NCI-H526 treated with DMSO at 0.1 percent for 48 hours (cell line): ENCODE results near the gene C2orf66.

ENCODE experiments used
- DNase-seq: peaks from one replicate; lab custom pipeline; 2025; lab: John Stamatoyannopoulos, UW

C2orf66 gene

DNA sequence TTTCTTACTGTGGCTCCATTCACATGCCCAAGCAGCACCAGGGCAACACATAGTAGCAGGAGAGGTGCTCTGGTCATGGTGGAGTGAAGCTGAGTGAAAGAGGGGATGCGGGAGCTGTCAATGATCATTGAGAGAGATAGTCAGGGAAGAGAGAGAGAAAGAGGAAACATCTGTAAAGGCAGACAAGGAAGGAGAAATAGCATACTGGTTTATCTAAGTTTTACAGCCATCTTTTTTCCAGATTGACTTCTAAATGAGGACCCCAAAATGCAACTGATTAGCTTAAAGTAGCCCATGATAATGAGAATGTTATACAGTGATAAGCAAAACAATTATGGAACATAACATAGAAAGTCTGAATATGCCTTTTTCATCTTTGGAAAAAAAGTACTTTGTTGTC lies at the start of gene C2orf66:
C2orf66 (minus strand) TSS at position 96 of the 400 bp plus-strand sequence; CDS start at position 77, 19 bp downstream.
- no peak for DNase-seq

DNA sequence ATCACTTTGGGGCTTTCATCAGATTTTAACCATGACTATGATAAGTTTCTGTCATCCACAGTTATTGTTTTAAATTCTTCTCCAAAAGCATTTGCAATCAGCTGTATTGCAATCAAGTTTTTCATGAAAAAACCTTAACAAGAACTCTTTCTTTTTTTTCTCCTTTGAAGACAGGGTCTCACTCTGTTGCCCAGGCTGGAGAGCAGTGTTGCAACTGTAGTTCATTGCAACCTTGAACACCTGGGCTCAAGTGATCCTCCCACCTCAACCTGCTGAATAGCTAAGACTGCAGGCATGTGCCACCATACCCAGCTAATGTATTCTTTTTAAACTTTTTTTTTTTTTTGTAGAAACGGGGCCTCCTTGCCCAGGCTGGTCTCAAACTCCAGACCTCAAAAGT lies 45.5 kb upstream of the C2orf66 start:
- no peak for DNase-seq

DNA sequence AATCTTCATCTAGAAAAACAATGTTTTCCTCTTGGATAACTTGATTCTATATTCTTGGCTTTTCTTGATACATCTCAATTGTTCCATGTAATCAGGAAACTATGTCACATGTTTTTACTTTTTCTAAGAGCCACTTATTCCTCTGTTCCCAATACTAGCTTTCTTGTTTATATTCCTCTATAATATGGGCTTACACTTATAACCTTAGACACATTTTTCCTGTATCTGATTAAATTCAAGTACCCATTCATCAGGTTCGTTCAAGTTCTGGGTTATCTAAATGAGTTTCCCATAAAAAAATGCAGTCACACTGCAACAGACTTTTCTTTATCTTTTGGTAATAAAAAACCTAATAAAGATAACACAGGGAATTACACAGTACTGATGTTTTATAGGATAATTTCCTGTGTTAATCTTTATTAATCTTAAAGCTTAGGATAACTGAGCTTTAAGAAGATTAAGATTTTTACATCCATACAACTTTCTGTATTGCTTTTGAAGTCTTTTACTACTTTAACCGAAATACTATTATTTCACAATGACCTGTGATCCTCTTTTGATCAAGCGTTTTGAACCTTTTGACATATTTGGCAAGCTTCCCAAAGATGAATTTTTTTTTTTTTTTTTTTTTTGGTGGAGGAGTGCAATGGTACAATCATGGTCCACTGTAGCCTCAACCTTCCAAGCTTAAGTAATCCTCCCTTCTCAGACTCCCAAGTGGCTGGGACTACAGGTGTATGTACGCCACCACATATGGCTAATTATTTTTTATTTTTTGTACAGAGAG lies 44.3 kb upstream of the C2orf66 start:
- DNase-seq = no peak

DNA sequence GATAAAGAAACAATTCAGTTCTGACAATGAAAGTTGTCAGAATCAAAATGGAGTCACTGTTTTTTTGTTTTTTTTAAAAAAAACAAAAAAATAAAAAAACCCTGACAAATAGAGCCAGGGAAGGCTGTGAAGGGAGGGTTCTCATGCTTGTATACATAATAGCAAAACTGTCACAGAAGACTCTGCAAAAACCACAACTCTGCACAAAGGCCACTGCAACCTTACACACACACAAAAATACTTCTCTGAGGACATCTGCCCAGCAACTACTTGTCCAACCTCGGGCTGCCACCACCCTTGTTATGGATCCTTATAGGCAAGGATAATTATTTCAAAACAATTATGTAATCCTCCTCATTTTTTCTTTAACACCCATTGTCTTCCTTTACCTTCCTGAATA lies 41.9 kb upstream of the C2orf66 start:
- no peak for DNase-seq

DNA sequence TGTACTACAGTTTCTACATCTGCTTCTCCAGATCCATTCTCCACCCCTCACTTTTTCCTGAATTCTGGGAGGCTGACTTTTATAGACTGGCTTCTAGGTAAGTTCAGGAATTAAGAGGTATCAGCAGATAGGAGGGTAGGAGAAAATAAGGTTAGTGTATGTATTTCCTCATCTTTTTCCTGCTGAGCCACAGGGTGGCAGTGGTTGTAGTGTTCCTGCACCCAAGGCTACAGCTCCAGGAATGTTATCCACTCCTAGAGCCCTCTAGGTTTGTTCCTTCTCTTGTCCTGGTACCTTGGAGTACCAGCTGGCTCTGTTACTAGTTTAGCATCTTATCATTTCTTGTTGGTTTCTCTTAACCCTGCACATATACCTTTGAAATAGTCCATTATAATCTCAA lies 40.7 kb upstream of the C2orf66 start:
- DNase-seq = no peak

DNA sequence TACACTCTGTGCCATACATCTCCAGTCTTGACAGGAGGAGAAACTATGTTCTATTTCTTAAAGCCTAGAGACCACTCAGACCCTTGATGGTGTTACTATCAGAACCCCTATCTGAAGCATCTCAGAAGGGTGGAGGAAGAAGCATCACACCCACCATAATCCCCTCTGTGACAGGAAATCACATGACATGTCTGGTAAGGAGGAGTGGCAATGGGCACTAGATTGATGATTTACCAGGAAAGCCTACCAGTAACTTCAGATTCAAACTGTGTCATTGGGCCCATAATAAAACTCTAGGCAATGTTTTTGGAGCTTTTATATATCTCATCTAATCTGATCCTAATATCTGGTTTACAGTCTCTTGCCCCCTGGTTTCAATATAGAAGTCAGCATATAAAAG lies 37.1 kb upstream of the C2orf66 start:
- DNase-seq = no peak

DNA sequence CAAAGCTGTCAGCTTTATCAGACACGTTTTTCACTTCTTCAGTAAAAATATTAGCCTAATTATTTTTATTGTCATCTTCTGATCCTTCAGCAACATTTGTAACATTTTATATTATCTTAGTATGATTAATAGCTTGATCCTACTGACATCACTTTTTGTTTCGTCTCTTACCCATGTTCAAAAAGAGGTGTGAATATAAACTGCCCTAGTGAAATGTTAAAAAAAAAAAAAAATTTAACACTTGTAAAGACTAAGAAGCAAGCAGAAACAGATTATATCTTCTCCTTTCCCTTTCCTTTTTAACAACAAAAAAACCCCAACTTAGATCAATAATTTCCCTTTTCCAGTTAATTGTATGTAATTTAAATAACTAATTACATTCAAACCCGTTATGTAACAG lies 36.2 kb upstream of the C2orf66 start:
- no peak for DNase-seq

DNA sequence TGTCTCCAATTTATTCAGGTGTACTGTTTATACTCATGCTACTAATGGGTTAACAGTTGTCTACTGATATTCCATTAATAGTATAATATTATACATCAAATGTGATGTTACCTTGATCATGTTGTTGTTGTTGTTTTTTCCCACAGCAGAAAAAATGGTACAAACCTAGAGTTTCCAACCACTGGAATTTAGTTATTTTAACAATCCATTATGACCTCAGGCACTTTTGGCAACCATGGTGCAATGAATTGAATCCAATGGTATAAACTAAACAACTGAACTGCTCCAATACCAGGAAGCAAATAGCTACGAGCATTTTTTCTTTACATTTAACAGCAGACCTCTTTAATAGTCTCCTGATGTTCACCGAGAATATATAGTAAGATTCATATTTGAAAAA lies 31.0 kb upstream of the C2orf66 start:
- DNase-seq = no peak

DNA sequence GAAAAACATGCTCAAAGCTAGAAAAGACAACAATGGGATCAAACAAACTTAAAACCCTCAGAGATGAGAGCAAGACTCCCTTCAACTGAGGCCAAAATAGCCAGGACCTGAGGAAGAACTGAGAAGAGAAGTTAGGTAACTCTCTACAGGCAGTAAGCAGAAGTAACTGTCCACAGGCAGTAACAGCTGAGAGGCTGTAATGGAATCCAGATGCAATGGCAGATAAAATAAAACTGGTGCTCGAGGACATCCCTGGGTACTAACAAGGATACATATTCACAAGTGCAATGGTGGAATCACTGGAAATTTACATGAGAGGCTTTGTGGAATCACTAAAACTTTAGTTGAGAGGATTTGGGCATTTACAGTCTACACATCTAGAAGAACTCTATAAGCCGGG lies 30.4 kb upstream of the C2orf66 start:
- no peak for DNase-seq

DNA sequence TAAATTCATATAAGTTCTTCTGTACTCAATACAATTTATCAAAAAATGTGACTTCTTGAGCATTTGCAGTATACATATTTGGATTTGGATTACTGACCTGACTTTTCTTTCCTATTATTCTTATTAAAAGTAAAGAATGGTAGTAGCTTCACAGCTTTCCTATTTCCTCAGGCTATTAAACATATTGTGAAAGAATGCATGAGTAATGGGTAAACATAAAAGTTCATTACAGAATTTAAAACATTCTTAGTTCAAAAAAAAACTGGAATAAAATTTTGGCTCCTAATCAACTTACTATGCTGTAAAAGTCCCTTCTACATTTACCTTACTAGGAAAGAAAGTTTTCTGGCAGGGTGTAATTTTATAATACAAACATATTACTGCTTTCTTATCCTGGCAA lies 27.3 kb upstream of the C2orf66 start:
- no peak for DNase-seq

DNA sequence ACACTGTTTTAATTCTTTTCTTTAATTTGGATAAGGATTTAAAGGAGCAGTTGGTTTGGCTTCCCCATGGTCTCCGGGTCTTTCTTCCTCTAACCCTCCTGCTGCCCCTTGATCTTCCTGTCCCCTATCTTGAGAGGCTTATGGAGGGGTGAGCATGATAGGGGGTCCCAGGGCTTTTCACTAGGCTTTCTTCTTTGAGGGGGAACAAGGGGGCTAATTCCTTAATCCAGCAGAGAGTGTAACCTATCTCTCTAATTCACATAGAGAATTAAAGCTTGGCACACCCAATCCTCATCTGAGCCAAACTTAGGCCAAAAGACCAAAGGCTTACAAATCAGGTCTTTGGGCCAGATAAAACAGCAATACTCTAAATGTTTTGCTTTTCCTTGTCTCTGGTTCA lies 21.5 kb upstream of the C2orf66 start:
- DNase-seq = no peak

DNA sequence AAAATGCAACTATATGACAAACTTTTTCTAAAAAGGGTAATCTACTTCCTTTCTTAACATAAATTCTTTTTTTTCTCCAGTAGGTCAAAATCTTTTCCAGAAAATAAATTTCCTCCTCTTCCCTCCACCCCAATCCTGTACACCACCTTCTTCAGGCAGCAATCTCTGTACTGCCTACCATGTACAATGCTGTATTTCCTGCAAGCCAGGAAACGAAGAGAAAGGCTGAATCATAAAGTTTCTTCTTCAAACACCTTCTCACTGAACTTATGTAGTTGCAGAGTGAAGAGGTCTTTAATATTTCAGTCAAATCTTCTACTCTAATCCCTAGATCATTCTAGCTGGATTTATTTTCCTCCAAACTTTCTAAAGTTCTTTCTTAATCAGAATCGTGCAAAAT lies 18.2 kb upstream of the C2orf66 start:
- no peak for DNase-seq

DNA sequence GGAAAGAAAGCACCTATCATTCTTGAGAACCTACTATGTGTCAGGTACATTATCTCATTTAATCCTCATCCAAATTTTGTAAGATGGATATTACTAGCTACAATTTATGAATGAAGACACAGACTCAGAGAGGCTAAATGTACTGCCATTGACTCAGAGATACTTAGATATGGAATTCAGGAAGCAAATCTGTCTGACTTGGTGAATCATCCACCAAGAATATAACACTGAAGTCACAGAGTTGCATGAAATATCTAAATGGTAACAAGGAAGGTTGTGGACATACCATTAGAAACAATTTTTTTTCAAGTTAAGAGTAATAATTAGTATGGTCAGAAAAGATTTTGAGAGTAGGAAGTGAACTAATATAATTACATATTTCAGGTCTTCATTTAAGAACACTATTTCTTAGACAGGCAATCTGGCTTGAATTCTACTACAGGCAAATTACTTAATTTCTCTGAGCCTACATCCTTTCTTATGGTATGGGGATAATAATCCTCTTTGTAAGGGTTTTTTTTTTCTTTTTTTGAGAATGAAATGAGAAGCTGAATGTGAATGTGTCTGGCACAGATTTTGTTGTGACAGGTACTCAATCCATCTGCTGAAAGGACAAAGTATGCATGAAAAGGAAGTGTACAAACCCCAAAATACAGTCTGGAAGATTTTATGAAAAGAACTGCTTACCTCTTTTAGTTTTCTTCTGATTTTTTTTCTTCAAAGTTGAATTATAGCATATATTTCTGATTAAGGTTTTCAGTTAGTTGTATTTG lies 14.8 kb upstream of the C2orf66 start:
- no peak for DNase-seq

DNA sequence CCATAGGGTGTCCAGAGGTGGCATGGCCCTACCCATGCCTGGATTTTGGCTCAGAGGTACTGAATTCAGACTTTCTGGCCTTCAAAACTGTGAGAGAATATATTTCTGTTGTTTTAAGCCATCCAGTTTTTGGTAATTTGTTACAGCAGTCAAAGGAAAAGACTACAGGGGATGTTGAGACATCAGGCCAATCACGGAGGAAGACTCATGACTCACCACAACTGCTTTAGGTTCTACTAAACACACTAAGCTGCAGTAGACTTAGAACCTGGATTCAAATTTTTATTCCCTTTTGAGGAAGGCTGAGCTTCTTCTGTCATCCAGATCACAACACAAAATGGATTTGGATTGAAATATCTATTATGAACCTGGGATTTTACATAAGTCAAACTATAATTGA lies 12.0 kb upstream of the C2orf66 start:
- no peak for DNase-seq

DNA sequence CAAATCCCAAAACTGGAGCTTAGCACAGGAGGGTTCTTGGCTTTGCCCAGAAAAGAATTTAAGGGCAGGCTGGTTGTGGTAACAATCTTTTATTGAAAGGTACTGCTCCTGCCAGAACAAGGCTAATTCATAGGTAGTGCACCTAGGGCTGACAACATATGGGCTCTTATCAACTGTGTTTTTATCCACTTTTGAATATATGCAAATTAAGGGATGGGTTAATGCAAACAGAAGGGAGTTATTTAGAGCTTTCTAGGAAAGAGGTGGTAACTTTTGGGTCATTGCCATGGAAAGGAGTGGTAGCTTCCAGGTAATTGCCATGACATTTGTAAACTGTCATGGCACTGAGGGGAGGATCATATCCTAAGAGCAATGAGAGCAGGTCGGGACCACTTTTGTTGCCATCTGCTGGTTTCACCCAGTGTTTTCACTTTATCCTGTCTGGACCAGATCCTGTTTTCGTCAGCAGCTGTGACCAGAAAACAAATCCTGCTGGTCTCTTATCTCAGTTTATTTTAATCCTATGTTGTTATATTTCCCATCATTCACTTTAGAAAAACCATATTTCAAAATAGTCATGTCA lies 981 bp downstream of the C2orf66 start:
- DNase-seq = peak; percentile 85

DNA sequence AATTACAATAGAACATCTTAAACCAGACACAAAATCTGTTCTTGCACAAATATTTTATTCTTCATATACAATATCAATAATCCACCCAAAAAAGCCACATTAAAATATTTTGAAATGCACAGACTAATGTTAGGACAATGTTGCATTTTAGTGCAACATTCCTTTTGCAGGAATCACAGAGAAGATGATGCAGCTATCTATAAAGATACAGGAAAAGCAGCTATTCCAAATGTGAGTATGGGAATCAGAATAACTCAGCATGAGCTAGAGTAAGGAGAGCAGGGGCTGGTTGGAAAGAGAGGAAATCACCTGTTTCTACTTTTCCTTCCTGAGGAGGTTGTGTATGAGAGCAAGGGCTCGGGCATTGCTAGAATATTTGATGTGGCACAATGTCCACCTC lies 4.8 kb downstream of the C2orf66 start:
- DNase-seq = no peak

DNA sequence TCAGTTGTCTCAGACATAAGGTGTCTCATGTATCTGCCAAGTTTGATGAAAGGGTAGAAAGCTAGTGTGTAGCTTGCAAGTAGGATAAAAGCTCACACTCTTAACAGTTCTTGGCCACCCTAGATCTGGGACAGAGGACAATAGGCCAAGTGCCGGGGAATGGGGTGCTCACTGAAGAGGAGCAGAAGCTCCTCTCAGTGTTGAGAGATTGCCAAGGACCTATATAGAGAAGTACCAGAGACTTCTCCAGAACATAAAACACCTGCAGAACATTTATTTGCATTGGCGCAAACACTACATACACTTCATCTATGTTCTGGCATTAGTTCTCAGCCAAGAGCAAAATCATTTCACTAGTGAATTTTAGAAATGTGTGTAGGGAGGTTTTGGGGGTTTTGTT lies 6.8 kb downstream of the C2orf66 start:
- DNase-seq = no peak

DNA sequence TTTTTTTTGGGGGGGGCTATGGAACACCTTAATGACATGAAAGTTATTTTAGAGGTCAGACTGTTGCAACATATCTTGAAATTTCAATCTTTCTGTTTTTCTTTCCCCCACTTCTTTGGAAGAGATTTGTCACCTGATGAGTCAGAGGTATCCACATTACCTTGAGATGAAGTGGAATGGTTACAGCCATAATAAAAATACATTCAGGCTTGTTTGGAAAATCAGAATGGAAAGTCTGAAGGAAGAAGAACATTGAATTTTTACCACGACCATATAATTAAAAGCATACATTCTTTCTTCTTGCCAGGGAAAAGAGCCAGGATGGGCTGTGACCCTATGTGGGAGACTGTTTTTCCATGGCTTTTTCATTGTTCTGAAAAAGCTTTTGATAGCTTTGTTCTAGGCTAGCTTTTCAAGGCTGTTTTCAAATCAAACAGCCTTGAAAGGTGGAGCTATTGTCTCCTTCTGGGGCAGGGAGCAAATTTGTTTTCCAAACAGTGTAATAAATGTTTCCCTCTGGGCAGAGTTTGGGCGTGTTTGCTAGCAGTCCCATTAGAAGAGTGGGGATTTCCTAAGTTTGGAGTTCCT lies 7.4 kb downstream of the C2orf66 start:
- no peak for DNase-seq

DNA sequence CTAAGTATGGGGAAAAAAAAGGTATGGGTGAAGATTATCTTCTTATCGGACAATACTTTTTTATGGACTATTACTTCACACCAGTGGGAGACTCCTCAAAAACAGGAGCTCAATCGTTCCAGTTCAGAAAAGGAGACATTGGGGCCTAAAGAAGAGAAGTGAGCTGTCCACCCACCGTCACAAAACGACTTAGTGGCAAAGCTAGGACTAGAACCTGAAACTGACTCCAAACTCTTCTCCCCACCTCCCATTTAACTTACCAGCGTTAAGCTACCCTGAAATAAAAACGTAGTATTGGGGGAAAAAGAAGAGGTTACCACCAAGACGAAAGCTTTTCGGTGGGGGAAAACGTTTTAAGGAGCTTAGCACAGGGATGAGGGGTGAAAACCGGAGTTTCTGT lies 10.2 kb downstream of the C2orf66 start:
- no peak for DNase-seq

DNA sequence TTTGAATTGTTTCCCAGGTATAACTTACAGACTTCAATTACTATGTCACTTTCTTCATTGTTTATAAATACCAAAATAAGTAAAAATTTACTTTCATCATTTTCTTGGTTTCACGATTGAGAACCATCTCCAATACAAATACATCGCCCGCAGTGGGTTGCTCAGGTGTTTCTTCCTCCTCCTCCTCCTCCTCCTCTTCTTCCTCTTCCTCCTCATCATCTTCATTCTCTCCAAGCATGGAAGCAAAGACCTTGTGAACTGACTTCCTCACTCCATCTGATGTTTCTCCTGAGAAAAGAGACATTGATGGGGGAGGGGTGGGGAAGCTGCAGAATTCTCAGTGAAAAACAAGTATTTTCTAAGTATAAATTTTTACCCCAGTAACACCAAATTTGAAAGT lies 16.3 kb downstream of the C2orf66 start:
- no peak for DNase-seq

DNA sequence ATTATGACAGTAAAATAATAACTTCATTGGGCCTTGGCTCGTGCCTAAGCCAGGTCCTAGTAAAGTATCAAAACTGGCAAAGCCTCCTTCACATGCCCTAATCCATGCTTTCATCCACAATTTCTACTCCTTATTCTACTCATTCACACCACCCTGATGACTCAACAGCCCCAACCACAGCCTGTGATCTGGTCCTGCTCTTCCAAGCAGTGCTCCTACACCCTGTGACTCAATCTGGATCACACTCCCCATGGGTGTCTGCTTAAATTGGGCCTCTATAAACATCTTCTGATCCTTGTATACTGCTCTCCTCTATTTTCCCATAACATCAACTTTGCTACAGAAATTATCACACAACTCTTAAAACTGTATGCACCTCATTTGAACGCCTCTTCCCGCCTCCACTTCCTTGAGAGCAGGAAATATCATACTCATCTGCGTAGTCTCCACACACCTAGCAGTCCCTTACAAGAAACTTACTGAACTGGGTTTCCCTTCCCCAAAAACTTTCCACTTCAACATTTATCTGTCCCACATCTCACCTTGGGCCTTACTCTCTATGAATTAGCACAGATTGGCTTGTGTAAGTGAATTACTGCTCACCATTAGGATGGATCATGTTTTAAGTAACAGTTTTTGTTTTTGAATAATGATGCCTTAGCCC lies 25.6 kb downstream of the C2orf66 start:
- no peak for DNase-seq

DNA sequence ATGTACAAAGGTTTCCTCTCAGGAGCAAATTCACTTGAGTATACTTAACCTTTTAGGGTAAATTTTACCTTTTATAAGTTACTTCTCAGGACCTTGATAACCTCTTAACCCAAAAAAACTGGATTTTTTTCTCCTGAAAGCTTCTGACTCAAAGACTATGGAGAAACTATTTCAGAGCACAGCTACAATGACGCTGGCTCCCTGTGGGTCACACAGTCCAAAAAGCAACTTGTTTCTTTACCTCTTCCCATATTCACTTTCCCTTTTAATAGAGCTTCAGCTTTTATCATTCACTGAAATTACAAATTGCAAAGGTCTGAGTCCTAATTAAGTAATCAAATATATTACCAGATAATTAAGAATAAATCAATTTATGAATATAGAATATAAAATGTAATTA lies 42.1 kb downstream of the C2orf66 start:
- no peak for DNase-seq

DNA sequence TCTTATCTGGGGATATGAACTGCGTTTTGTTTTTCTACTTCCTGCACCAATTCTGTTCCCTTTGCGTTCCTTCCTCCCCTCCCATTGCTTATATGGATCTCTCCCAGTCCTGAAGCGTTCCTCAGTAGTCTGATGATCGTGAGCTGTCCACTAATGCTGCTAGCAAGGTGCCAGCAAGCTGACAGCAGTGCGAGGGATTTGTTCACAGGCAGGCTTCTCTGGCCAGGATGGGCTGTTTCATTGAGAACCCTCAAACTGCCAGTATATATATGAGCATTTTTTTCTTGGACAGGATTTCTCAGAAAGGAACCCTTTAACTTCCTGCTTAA lies 49.8 kb downstream of the C2orf66 start:
- no peak for DNase-seq
